HG03280 (cell line): ENCODE measurements around the gene BARX2.

Source experiments
- ATAC-seq: cut with Tn5 transposase; IDR thresholded peaks from one replicate; pipeline ENCODE4 v1.9.1; 2021; ENCODE audit warnings: mild to moderate bottlenecking, moderate library complexity; ENCODE audit not compliant: unreplicated experiment

Gene BARX2

DNA sequence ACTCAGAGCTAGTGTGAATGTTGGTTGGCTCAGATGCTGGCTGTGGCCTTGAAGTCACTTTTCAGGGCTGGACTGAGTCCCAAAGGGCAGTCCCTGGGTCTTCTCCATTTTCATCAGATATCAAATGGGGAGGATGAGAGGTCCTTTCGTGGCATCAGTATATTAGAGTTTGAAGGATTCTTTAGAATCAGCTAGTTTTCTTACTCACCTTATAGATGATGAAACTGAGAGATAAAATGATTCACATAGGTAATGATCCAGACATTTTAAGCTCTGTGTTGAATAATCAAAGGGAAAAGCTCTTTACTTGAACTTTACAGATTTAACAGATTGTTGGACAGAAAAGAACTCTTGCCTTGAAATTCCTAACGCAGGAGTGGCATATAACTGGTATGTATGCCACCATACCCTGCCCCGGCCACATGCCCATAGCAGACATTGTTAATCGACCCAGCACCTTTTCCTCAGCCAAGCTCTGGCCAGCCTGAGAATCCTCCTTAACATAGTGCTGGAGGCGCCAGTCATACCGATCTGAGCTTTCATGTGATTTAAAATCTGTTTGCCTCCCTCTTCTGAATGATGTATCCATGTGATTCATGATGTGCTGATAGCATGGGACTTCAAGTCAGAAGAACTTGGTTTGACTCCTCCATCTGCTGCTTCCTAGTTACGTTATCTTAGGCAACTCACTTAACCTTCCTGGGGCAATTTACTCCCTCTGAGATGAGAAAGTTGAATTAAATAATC, 60.0 kb downstream of the BARX2 start:
- no peak for ATAC-seq

DNA sequence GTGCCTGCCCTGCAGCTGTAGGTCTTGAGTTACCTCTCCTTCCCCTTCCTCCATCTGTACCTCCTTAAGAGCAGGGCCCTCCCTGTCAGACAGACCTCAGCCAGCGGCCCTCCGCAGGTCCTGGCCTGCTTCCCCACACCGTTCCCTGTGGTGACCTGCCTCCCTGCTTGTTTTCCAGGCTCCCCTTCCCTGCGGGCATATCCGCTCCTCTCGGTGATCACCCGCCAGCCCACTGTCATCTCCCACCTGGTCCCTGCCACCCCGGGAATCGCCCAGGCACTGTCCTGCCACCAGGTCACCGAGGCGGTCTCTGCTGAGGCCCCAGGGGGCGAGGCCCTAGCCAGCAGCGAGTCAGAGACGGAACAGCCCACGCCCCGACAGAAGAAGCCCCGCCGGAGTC, 60.9 kb downstream of the BARX2 start:
- ATAC-seq, result no peak

DNA sequence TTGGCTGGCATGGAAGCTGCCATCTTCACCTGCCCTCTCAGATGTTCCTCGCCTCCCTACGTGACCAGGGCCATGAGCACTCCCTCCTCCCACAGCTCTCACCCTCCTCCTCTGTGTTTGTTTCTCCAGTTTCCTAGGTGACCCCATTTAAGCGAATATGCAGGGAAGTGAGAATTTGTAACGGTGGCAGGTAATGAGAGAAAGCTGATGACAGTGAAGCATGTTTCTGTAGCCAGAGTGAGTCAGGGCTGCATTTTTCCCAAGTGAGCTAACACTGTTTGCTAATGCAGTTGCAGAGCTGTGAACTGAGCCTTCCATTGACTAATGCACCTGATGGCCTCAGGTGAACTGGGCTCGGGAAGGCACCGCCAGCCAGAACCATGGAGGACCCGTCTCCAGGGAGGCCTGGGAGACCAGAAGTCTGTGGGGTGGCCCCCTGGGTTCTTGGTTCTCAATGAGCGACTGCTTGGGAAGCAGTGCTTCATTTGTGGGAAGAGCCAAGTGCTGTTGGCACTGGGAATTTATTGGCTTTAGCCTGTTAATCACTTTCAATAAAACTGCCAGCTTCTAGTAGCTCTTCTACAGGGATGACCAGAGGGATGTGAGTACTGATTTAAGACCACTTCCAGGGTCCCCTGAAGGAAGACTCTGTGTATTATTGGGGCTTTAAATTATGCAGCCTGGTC, 64.5 kb downstream of the BARX2 start:
- ATAC-seq, result no peak

DNA sequence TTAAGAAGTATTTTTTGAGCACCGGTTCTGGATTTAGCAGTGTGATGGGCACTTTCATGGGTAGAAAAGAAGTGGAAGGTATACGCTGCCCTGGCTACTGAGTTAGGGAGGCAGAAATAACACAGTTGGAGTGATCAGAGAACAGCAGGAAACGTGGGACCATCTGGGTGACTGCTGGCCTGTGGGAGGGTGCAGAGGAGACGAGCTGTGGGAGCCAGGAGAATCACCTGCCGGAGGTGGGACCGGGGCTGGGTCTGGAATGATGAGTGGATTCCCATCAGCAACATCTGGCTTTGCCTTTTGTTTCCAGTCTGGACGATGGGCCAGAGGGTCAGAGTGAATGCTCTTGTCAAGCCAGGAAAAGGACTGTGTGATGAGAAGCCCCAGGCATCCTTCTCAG, 66.5 kb downstream of the BARX2 start:
- no peak for ATAC-seq

- no peak for ATAC-seq
Observed at GRCh38 chr11:129443276-129443675, 67.6 kb downstream of the BARX2 start.

DNA sequence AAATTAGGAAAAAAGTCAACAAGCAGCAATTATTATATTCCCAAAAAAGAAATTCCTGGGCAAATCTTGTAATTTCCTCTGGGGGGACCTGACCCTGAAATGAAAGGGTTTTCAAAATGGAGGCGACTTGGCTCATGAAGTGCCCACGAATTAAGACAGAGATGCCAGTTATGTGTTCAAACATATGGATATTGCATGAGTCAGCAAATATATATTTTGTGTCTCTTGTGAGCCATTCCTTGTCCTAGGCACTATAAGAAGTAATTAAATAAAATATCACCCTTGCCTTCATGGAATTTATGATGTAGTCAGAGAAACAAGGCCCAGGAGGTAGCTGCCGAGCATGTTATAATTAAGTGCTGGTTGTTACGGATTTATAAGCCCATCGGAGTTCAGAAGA, 68.6 kb downstream of the BARX2 start:
- no peak for ATAC-seq

- ATAC-seq, result no peak
Observed at GRCh38 chr11:129445226-129445625, 69.6 kb downstream of the BARX2 start.

DNA sequence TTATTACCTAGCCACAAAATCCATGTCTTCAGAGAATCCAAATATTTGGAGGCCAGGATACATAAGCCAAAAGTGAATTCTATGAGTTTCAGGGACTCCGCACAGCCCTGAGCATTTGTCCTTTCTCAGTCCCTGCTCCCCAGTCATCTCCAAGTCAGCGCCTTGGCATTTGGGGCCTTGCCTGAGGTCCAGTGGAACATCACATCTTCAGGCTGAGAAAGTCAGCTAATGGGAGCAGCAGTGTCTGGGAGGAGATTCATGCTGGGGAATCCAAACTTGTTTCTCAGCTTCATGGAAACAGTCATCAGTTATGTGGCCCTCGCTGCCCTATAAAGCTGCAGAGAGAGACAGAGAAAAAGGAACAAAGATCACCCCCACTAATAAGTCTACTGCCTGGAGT, 70.9 kb downstream of the BARX2 start:
- no peak for ATAC-seq

DNA sequence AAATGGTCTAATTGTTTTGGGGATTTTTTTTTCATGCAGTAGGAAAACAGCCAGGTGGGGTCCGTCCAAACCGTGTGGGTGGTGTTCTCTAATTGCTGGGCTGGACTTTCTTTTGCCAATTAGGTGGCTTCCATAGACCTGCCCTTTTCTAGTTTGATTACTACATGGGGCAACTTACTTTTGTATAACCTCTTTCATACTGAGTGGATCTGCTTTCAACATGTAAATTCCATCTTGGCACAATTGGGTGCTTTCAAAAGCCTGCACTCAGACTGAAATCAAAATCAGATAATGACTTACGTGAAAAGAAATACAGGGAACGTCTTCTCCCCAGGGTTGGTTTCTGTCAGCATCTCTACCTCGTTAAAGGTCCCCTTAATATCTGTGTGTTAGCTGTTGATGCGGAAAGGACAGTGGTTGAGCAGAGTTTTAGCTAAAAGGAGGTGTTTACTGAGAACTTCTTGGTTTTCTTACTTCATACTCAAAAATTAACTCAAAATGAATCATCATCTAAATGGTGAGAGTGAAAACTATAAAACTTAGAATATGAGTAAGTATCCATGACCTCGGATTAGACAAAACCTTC, 72.1 kb downstream of the BARX2 start:
- no peak for ATAC-seq

GRCh38 chr11:129451524-129451923, 75.9 kb downstream of the BARX2 start:
- ATAC-seq, result no peak

GRCh38 chr11:129453293-129453721, 77.7 kb downstream of the BARX2 start:
- ATAC-seq, result no peak

- ATAC-seq, result no peak
Observed at GRCh38 chr11:129455101-129455500, 79.5 kb downstream of the BARX2 start.

DNA sequence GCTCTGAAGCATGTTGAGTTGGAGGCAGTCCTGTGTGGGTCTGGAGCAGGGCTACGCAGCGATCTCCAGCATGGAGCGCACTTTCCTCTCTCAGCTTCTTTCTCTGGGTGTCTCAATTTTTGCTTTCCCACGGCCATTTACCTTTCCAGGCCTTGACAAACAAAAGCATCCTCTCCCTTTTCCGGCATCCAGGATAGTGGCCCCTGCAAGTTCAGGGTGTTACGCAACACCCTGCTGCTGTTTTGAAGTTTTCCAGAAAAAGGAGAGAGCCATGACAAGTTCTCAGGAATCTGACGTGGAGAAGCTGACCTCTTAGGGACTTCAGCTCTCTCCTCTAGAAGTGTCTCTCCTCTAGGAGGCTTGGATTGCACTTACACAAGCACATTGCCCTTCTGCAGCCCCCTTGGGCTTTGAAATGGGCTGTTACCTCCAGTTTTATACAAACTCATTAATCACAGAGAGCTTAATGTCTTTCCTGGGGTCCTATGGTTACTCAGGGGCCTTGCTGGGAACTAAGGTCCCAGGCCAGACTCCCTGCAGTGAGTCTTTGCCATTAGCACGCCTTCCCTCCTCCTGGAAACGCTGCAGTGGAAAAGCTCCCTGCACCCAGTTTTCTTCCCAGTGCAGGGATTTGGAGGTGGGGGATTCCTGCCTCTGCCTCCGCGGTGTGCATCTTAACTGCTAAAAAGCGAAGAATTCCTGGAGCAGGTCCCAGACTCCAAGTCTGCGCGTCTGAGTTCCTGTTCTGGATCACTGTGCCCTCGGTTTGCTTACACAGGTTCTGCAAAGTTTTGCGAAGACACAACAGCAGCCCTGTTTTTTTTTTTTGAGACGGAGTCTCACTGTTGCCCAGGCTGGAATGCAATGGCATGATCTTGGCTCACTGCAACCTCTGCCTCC, 80.4 kb downstream of the BARX2 start:
- ATAC-seq, result no peak

- ATAC-seq, result no peak
Observed at GRCh38 chr11:129457321-129457720, 81.7 kb downstream of the BARX2 start.

GRCh38 chr11:129458278-129458677, 82.6 kb downstream of the BARX2 start:
- no peak for ATAC-seq

DNA sequence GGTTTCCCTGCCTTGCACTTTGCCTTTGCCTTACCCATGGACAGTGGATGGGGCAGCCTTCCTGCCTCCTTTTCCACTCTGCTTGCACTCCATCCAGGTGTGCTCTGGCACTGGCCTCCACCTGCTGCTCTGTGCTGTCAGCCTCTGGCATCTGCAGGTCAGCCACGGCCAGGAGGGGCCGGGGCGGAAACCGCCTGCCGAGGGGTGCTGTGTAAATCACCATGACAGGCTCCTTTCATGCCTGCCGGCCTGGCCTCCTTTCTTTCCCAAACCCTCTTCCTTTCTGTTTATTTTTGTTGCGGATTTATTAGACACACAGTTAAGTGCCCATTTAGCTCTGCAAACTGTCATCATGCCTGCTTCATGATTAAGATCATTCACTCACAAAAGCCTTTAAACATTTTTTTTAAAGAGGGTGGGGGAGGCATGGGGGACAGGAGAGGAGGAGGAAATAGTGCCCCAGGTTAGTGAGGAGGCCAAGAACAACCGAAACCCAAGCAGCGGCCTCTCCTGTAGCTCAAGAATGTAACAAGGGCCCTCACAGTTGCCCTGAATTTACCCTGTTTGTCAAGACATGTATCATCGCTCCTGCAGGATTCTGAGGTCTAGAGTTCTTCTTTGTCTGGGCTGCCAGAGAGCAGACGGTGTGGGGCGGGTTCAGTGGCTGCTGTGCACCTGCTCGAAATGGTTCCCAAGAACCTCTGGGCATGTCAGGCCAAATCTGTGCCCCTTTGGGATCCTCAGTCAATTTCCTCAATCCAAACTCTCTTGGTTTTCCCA, 83.3 kb downstream of the BARX2 start:
- ATAC-seq, result no peak

DNA sequence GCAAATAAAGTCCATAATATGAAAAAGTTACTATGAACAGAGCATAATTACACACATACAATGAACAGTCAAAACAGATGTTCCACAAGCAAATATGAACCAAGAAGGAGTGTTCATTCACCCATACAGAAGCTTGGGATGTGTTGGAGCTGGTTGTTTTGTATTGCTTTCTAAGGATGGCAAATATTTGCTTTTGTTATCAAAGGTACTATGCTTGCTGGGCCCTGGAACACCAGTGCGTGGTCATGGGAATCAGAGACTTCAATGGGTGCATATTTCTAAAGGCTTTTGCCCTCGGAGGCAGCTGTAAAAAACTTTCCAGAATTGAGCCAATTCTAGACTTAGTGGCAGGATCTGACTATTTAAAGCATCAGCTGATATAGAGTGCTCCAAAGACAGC, 85.1 kb downstream of the BARX2 start:
- no peak for ATAC-seq

- no peak for ATAC-seq
Observed at GRCh38 chr11:129484068-129484467, 108.4 kb downstream of the BARX2 start.

DNA sequence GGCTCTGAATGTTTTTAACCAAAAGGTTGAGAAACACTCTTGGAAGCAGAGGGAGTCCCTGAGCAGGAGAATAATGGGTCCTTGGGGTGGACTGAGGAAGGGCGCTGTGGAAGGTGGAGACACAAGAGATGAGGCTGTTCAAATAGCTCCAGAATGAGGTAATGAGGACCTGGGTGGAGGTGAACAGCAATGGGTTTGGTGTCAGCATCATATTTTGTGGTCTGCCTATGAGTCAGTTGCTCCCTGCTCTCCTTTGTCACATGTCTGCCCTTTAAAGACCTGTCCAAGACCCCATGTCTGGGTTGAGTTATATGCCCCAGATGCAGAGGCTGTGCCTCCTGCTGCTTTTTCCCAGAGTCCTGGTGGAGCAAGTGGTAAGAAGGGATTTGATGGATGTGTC, 113.6 kb downstream of the BARX2 start:
- ATAC-seq, result no peak

- ATAC-seq, result no peak
Observed at GRCh38 chr11:129490004-129490403, 114.4 kb downstream of the BARX2 start.
